GM19463 (cell line): ENCODE data around the gene GARIN5B.
"Not testable (repeated sequence)": the region's sequence is repeated elsewhere in the genome, so short reads cannot be mapped to it uniquely, and the experiment has no call there.

Source experiments
- ATAC-seq: cut with Tn5 transposase; IDR thresholded peaks from one replicate; pipeline ENCODE4 v1.9.1; 2021; ENCODE audit warnings: mild to moderate bottlenecking, moderate library complexity; ENCODE audit not compliant: unreplicated experiment

Gene GARIN5B

GRCh38 chr19:55352040-55352439 is 11.0 kb downstream of the GARIN5B start:
- ATAC-seq: no peak

DNA sequence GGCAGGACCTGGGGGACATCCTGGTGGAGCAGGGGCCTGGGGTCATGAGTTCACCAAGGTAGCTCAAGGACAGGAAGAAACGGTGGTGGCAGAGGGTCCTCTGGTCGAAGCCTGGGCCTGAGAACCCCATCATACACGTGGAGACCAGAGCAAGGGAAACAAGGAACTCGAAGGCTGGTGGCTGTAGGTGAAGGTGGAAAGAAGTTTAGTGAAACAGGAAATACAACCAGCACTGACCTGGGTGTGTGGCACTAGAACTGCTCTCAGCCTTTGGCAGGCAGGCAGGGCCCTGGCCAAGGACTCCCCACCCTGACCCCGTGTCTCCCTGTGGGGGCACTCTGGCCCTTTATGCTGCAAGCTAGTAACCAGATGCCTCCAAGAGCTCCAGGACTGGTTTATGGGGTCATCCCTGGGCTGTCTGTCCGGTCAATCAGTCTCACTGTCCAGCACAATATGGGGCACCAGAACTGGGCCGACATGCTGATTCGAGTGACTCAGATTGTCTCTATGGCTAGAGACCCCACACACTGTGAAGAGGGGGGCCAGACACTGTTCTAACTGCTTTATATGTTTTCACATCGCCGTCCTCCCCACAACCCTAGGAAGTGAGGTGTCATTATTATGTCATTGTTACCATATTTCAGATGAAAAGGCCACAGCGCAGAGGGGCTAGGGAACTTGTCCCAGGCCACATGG is 12.3 kb downstream of the GARIN5B start:
- ATAC-seq: no peak

DNA sequence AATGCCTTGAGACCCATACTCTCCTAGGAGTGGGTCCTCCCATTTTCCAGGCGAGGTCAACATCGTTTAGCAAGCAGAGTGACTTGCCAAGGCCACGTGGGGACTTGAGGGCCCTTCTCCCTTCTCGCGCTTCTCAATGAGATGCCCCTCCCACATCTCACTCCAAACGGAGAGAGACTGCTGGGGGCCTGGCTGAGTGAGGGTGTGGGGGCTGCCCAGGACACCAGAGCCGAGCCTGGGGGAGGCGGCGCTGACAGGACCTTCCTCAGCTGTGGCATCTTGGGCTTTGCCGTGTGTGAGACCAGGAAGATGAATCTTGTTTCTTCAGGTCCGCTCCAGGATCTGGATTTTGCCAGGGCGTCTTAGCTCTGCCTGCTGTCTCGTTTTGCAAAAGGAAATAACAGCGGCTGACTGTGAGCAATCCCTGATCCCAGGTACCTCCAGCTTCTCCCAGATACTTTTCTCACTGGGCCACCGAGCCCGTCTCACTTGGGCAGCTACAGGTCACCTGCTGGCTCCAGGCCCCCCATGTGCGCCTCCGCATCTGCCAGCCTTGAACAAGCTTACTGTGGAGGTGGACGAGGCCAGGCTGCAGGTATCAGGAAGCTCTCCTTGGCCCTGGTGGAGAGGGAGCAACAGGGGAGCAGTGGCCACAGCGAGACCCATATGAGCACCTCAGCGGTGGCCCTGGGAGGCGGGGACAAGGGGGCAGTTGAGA is 14.6 kb downstream of the GARIN5B start:
- no peak for ATAC-seq

DNA sequence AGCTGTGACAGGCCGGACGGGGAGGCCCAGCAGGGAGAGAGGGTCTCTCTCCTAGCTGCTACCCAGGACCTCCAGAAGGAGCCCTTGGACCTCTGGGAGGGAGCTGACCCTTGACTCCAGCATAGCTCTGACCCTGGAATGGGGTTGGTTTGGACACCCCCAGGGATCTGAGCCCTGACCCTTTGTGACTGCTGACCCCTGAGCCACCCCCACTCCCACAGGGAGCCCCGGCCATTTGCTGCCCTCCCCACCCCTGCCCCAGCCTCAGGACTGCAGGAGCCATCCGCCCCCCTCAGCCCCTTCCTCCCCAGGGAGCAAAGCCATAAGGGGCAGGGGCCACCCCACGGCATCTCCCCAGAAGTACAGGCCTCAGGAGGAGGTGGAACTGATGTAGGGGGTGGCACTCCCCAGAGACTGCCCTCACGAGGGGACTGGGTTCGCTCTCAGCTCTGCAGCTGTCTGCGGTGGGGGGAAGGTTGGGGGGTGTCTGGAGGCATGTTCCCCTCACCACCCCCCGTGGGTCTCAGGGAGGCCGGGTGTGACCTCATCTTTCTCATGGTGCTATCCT is 15.5 kb downstream of the GARIN5B start:
- ATAC-seq: no peak

DNA sequence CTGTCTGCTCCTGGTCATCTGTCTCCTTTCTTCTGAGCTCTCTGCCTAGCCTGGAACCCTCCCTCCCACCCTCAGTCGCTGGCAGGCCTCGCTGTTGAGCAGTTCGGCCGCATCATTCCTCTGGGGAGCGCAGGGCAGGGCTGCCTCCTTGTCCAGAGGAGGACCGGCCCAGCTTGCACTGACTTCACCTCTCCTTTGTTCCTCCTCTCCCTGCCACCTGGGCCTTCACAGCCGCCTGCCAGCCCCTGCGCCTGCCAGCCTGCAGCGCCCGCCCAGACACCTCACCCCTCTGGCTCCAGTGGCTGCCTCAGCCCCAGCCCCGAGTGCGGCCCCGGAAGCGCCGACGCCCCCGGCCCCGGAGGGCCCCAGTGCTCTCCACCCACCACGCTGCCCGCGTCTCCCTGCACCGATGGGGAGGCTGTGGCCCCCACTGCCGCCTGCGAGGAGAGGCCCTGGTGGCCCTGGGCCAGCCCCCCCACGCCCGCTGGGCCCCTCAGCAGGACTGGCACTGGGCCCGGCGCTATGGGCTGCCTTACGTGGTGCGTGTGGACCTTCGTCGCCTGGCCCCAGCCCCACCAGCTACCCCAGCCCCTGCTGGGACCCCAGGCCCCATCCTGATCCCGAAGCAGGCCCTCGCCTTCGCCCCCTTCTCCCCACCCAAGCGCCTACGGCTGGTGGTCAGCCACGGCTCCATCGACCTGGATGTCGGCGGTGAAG is 16.2 kb downstream of the GARIN5B start:
- ATAC-seq: no peak

DNA sequence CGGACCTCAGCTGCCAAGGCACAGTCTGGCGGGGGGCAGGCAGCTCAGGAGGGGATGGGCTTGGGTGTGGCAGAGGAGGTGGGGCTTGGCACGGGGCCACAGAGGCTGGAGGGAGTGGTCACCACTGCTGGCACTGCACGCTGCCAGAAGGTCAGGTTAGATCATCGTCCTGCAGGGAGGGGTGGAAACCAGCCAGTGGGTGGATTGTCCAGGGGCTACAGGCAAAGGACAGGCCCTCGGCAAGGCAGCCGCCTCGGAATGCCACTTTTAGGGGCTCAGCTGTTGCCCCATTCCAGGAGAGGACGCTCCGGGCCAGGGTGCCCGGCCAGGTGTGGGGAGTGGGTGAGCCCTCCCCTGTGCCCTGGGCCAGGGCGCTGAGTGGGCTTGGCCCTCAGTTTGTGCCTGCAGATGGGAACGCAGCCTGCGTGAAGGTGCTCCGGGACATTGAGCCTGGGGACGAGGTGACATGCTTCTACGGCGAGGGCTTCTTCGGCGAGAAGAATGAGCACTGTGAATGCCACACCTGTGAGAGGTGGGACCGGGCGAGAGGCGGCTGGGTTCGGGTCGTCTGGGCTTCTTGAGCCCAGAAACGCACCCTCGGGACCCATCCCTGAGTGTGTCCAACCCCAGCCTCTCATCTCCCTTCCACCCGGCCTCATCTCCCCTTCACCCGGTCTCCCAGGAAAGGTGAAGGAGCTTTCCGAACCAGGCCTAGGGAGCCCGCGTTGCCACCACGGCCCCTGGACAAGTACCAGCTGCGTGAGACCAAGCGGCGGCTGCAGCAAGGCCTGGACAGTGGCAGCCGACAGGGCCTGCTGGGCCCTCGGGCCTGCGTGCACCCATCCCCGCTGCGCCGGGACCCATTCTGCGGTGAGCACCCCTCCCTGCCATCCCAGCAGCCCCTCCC is 17.0 kb downstream of the GARIN5B start:
- ATAC-seq: no peak

- ATAC-seq: no peak
Measured at GRCh38 chr19:55345101-55345817, 17.8 kb downstream of the GARIN5B start.

DNA sequence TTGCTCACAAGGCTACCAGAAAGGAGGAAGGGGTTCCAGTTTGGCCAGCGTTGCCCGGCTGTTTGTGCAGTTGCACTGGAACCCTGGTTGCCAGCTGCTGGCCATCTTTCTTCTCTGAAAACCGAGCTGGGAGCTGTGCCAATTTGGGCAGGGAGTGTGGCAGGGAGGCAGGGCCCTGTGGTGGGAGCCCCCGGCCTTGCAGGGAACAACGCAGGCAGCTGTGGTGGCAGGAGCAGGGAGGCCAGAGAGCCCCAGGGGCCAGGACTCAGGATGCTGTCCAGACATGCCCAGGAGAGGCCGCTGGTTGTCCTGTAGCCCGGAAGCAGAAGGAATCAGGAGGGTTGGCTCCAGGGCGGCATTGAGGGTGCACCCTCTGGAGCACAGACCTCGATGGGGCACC is 18.6 kb downstream of the GARIN5B start:
- ATAC-seq: no peak

GRCh38 chr19:55341595-55342531 is 21.2 kb downstream of the GARIN5B start:
- ATAC-seq: no peak

- ATAC-seq: no peak
Measured at GRCh38 chr19:55341171-55341588, 21.9 kb downstream of the GARIN5B start.

DNA sequence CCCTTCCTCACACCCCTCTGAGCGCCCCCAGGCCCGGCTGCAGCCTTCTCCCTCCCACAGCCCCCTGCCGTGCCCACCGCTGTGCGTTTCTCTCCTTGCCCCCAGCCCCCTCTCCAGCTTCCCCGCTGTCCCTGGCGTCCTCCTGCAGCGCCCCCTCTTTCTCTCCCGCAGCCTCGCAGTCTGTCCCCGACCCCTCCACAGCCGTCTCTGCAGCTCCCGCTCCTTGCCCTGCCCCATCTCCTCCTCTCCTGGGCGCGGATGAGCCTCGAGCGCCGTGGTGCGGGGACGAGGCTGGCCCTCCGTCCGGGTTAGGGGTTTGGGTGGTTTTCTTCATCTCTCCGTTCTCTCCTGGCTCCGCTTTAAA is 22.3 kb downstream of the GARIN5B start:
- no peak for ATAC-seq

GRCh38 chr19:55339889-55340783 is 22.9 kb downstream of the GARIN5B start:
- ATAC-seq: no peak

DNA sequence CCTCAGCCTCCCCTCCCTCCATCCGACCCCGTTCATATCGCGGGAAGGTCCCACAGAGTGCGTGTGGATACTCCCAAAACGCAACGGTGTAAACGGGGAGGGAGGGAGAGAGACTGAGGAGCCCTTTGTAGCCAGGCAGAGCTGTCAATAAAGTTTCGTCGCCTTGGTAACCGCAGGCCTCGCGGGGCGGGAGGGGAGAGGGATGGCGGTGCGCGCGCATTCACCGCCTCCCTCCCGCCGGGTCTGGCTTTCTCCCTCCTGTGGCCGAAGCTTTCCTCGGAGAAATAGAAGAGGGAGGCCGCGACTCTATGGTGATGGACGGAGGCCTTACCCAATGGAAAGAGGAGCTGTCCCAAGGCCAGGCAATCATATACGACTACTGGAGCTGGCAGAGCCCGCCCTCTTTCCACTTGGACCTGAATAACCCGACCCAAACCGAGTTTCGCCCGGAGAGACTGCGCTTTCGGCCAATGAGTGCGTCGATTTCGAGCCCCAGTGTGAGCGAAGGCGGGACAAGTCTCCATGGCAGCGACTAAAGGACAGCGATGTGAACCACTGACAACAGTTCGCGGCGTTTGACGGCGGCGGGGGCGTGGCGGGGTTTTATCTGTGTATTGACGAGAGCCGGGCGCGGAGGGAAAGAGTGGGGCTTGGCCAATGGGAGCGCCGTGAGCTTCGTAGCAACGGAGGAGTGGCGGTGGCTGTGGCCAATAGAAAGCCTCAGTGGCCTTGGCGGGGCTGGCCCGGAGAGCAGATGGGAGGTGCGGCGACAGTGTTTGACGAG is 23.8 kb downstream of the GARIN5B start, which contains the start of gene KMT5C:
Gene KMT5C (plus strand): TSS at position 772 of the 784 bp plus-strand sequence. CDS start 2,061 bp downstream, outside the sequence.
- ATAC-seq: peak; percentile 76

DNA sequence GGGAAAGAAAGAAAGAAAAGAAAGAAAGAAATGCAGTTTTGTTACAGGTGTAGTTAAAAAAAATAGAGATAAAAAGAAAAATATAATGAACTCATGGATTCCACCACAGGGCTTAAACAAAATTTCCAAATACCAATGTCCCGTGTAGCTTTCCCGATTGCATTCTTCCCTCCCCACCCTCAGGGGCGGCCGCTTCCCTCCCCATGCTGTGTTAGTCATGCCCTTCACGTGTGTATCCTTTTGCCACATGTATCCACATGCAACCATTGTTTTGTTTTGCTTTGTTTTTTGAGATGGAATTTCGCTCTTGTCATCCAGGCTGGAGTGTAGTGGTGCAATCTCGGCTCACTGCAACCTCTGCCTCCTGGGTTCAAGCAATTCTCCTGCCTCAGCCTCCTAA is 27.0 kb downstream of the GARIN5B start:
- no peak for ATAC-seq

DNA sequence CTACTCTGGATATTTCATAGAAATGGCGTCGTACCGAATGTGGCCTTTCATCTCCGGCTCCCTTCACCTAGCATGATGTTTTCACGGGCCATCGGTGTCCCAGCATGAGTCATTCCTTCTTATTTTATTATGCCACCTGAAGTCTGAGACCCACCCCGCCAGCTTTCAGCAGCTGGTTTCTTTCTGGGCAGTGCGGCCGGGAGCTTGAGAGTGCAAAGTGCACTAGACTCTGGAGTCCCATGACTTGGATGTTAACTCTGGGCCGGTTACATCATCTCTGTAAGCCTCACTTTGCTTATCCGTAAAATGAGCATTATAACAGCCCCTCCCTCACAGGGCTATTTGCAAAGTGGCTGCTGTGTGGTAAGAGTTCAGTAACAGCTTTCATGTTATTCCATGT is 29.2 kb downstream of the GARIN5B start:
- ATAC-seq: no peak

- not testable (repeated sequence) for ATAC-seq
Measured at GRCh38 chr19:55329791-55330190, 33.3 kb downstream of the GARIN5B start.

- ATAC-seq: not testable (repeated sequence)
Measured at GRCh38 chr19:55328774-55329318, 34.2 kb downstream of the GARIN5B start.
